Measurements from ENCODE around the gene DPEP1.

The DPEP1 gene

GRCh38 chr16:89687092-89687940 lies 73.9 kb downstream of the DPEP1 start:
- TF ChIP-seq GATA3 (IDR thresholded peaks at IDR 0.05; ENCODE audit: low read depth, low read length): no peak
- TF ChIP-seq GATA2 (IDR thresholded peaks at IDR 0.05; ENCODE audit: low read depth, low read length): no peak
